DMS 273 (cell line): ENCODE data around the gene PLPPR5.

Experiments used
- DNase-seq: peaks from one replicate; lab custom pipeline; 2025; ENCODE audit not compliant: unreplicated experiment; lab: John Stamatoyannopoulos, UW

PLPPR5 gene

GRCh38 chr1:98860329-98860728, 144.3 kb downstream of the PLPPR5 start:
- DNase-seq: no peak

- DNase-seq: no peak
These were observed 150.5 kb downstream of the PLPPR5 start for GRCh38 chr1:98854137-98854536.

- no peak for DNase-seq
These were observed 154.6 kb downstream of the PLPPR5 start for GRCh38 chr1:98849969-98850636.

GRCh38 chr1:98842241-98842640, 162.4 kb downstream of the PLPPR5 start:
- no peak for DNase-seq
